Measurements from ENCODE around the gene PPIE. TPM values are rescaled to one million over a fixed set of nuclear protein-coding genes. Genes with fewer than 3 reads are reported as not detected.

PPIE gene
- total RNA-seq, 1 experiment from 2014 or later: 36.3 TPM

- H3K4me1 Mint-ChIP-seq: peaks cover 6 to 15% of the 10 kb centered on the region in 2 experiments
- Histone ChIP-seq H4K91ac (ENCODE audit: insufficient read length, low read depth, low read length) (no peak within 1 kb of the TSS), H2AK5ac (ENCODE audit: insufficient read length, low read length) (no peak within 1 kb of the TSS), H3K18ac (ENCODE audit: insufficient read length, low read depth, low read length) (peak within 1 kb of the TSS; percentile 66), H2BK12ac (ENCODE audit: insufficient read length, low read depth, low read length) (no peak within 1 kb of the TSS), H2BK20ac (ENCODE audit: low read depth, low read length, poor library complexity, severe bottlenecking) (no peak within 1 kb of the TSS), H2BK15ac (ENCODE audit: low read depth, low read length) (no peak within 1 kb of the TSS), H2AFZ (ENCODE audit: low read length) (no peak within 1 kb of the TSS), H3K23me2 (ENCODE audit: insufficient read length, low read depth, low read length, poor library complexity, severe bottlenecking) (peaks cover 12% of the 10 kb centered on the region), H2BK120ac (ENCODE audit: low read depth, low read length, poor library complexity, severe bottlenecking) (no peak within 1 kb of the TSS), H2BK5ac (ENCODE audit: insufficient read length, low read length) (no peak within 1 kb of the TSS), H3K14ac (ENCODE audit: insufficient read depth, low read length) (peak within 1 kb of the TSS; percentile 14; the same call in 1 of the 2 replicates), H3K23ac (ENCODE audit: insufficient read length, low read depth, low read length) (no peak within 1 kb of the TSS), H4K5ac (ENCODE audit: insufficient read length, low read depth, low read length) (no peak within 1 kb of the TSS), H3K4me2 (ENCODE audit: insufficient read depth, insufficient read length, low read length) (peak within 1 kb of the TSS; percentile 32), H3K27me3 (ENCODE audit: insufficient read depth, low read length) (peaks cover 86% of the 10 kb centered on the region), H3K79me2 (ENCODE audit: insufficient read depth, low read length) (no peaks in the 10 kb centered on the region), H4K8ac (replicated peaks; ENCODE audit: insufficient read length, low read depth, low read length) (no peak within 1 kb of the TSS), H3T11ph (ENCODE audit: low read length) (no peak within 1 kb of the TSS), H3K4ac (ENCODE audit: low read depth, low read length) (no peak within 1 kb of the TSS), H3K9ac (ENCODE audit: extremely low read depth, insufficient read length, low read length) (no peak within 1 kb of the TSS), H3K27ac (ENCODE audit: insufficient read length, low read depth, low read length) (no peak within 1 kb of the TSS), H3K9me3 (ENCODE audit: control insufficient read depth, low read depth, low read length) (no peaks in the 10 kb centered on the region), H3K79me1 (ENCODE audit: insufficient read depth, low read depth, low read length, poor library complexity, severe bottlenecking) (no peaks in the 10 kb centered on the region), H4K20me1 (ENCODE audit: control insufficient read depth, insufficient read depth, insufficient read length) (no peaks in the 10 kb centered on the region), H3K4me1 (ENCODE audit: insufficient read depth, low read length) (no peaks in the 10 kb centered on the region), H3K56ac (ENCODE audit: insufficient read length, low read depth, low read length) (no peak within 1 kb of the TSS)
- no peak for TF ChIP-seq CTCF (conservative IDR thresholded peaks at IDR 0.05)
- H3K27me3 Mint-ChIP-seq (ENCODE audit: low read depth): peaks cover 100% of the 10 kb centered on the region
- H3K27ac Mint-ChIP-seq: no peak within 1 kb of the TSS
- H3K9me3 Mint-ChIP-seq: no peaks in the 10 kb centered on the region
- DNase-seq: peak; percentile 97
- WGBS (ENCODE audit: extremely low coverage, insufficient read length, low lambda C conversion rate): no CpG with 5 or more reads among the region's 47 CpGs
- no peaks in the 10 kb centered on the region for H3K36me3 Mint-ChIP-seq (ENCODE audit: insufficient read depth in 1 of 3, low read depth in 3 of 3)
- peak within 1 kb of the TSS; percentile 7 to 74; a peak in 4 of 5 replicates for H3K4me3 Mint-ChIP-seq
Observed at GRCh38 chr1:39691383-39692151, 47.1 kb upstream of the PPIE start, which contains the start of gene HPCAL4. Gene HPCAL4, minus strand, starts transcription at chr1:39691433. Its CDS starts 6,830 bp downstream, at chr1:39684603.
